HEK293 (cell line): ENCODE data around the gene ASCC3.

ENCODE experiments used
- CTCF ChIA-PET: fragments of 350-600 bp; formaldehyde crosslinking; extraction: SDS; loops from one replicate; lab custom pipeline; 2021; ENCODE audit warnings: antibody characterized with exemption; lab: Yijun Ruan, JAX
- POLR2A ChIA-PET: fragments of 300-600 bp; formaldehyde crosslinking; extraction: SDS; loops from one replicate; lab custom pipeline; 2020; ENCODE audit warnings: antibody characterized with exemption, inconsistent platforms; lab: Yijun Ruan, JAX
- H3K27ac ChIP-seq: fragments of 200-500 bp; sonication (Bioruptor generic); 2 replicates; pipeline ENCODE4 v1.5.1; 2014; ENCODE audit warnings: low read depth, low read length, control low read depth, inconsistent platforms; ENCODE audit errors: extremely low read depth
- H3K36me3 ChIP-seq, 2 experiments: fragments of 200-500 bp in 1 of 2; sonication (Bioruptor generic) in 1 of 2; 1 replicate in 1 of 2; 2 replicates in 1 of 2; pipeline ENCODE4 v1.5.1; 2014 to 2017; ENCODE audit warnings: inconsistent platforms in 2 of 2, low read length in 2 of 2; ENCODE audit not compliant: control insufficient read depth in 2 of 2, insufficient read depth in 1 of 2
- H3K4me1 ChIP-seq: fragments of 200-500 bp; sonication (Bioruptor generic); 2 replicates; pipeline ENCODE4 v1.5.1; 2014; ENCODE audit warnings: mild to moderate bottlenecking, low read length, inconsistent platforms; ENCODE audit not compliant: control insufficient read depth, insufficient read depth
- H3K4me3 ChIP-seq: 2 replicates; pipeline ENCODE4 v1.5.1; 2011; ENCODE audit warnings: low read depth, mild to moderate bottlenecking, control low read depth, low read length, moderate library complexity
- H3K9me3 ChIP-seq: fragments of 200-500 bp; sonication (Bioruptor generic); 2 replicates; pipeline ENCODE4 v1.5.1; 2014; ENCODE audit warnings: low read depth, low read length, inconsistent platforms; ENCODE audit not compliant: control insufficient read depth, insufficient read depth
- BCL11A ChIP-seq: fragments of 450-650 bp; formaldehyde crosslinking; IDR thresholded peaks from 2 replicates; pipeline ENCODE4 v1.5.1; 2016; ENCODE audit warnings: low read depth, missing biosample characterization, missing genetic modification characterization
- PRDM1 ChIP-seq: fragments of 450-650 bp; formaldehyde crosslinking; IDR thresholded peaks from 2 replicates; pipeline ENCODE4; 2016; ENCODE audit warnings: missing biosample characterization, missing genetic modification characterization
- SCRT2 ChIP-seq: fragments of 450-650 bp; formaldehyde crosslinking; IDR thresholded peaks from 2 replicates; pipeline ENCODE4 v1.5.1; 2016; ENCODE audit warnings: missing biosample characterization, missing genetic modification characterization
- SETDB1 ChIP-seq: IDR thresholded peaks from one replicate; pipeline ENCODE4 v1.6.1; 2017; ENCODE audit warnings: mild to moderate bottlenecking, low read length, moderate library complexity, mixed read lengths; ENCODE audit not compliant: insufficient read length
- ZBTB17 ChIP-seq: fragments of 450-650 bp; formaldehyde crosslinking; IDR thresholded peaks from 2 replicates; pipeline ENCODE4 v1.5.1; 2016; ENCODE audit warnings: missing biosample characterization, missing genetic modification characterization
- ZFHX2 ChIP-seq: fragments of 450-650 bp; formaldehyde crosslinking; conservative IDR thresholded peaks from 2 replicates; pipeline ENCODE4 v1.5.1; 2016; ENCODE audit warnings: missing biosample characterization, missing genetic modification characterization
- ZFP3 ChIP-seq: fragments of 450-650 bp; formaldehyde crosslinking; IDR thresholded peaks from 2 replicates; pipeline ENCODE4 v1.5.1; 2016; ENCODE audit warnings: low read depth, missing biosample characterization, missing genetic modification characterization
- ZNF16 ChIP-seq: fragments of 450-650 bp; formaldehyde crosslinking; IDR thresholded peaks from 2 replicates; pipeline ENCODE4 v1.5.1; 2016; ENCODE audit warnings: low read depth, missing biosample characterization, missing genetic modification characterization
- ZNF174 ChIP-seq: fragments of 450-650 bp; formaldehyde crosslinking; IDR thresholded peaks from 2 replicates; pipeline ENCODE4 v1.5.0; 2017; ENCODE audit warnings: missing biosample characterization, mild to moderate bottlenecking, missing genetic modification characterization
- ZNF221 ChIP-seq: fragments of 450-650 bp; formaldehyde crosslinking; IDR thresholded peaks from 2 replicates; pipeline ENCODE4 v1.5.1; 2017; ENCODE audit warnings: missing biosample characterization, missing genetic modification characterization, borderline replicate concordance
- ZNF501 ChIP-seq: fragments of 450-650 bp; formaldehyde crosslinking; IDR thresholded peaks from 2 replicates; pipeline ENCODE4 v1.5.1; 2016; ENCODE audit warnings: missing biosample characterization, missing genetic modification characterization
- ZNF530 ChIP-seq: fragments of 450-650 bp; formaldehyde crosslinking; IDR thresholded peaks from 2 replicates; pipeline ENCODE4 v1.5.1; 2016; ENCODE audit warnings: low read depth, missing biosample characterization, missing genetic modification characterization
- ZNF701 ChIP-seq: fragments of 450-650 bp; formaldehyde crosslinking; IDR thresholded peaks from 2 replicates; pipeline ENCODE4 v1.5.1; 2016; ENCODE audit warnings: missing biosample characterization, missing genetic modification characterization
- ZNF792 ChIP-seq: fragments of 450-650 bp; formaldehyde crosslinking; IDR thresholded peaks from 2 replicates; pipeline ENCODE4 v1.5.1; 2016; ENCODE audit warnings: missing biosample characterization, missing genetic modification characterization
- TF ChIP-seq, protein P1 (sequence below): fragments of 450-650 bp; formaldehyde crosslinking; IDR thresholded peaks from 2 replicates; pipeline ENCODE4 v1.5.1; 2016; ENCODE audit warnings: missing biosample characterization, missing genetic modification characterization
- TF ChIP-seq, protein P2 (sequence below): fragments of 450-650 bp; formaldehyde crosslinking; IDR thresholded peaks from 2 replicates; pipeline ENCODE4 v1.5.1; 2016; ENCODE audit warnings: missing biosample characterization, missing genetic modification characterization
- TF ChIP-seq, protein P3 (sequence below): fragments of 450-650 bp; formaldehyde crosslinking; IDR thresholded peaks from 2 replicates; pipeline ENCODE4 v1.5.1; 2016; ENCODE audit warnings: missing biosample characterization, missing genetic modification characterization, borderline replicate concordance
- TF ChIP-seq, protein P4 (sequence below): fragments of 450-650 bp; formaldehyde crosslinking; IDR thresholded peaks from 2 replicates; pipeline ENCODE4 v1.5.1; 2017; ENCODE audit warnings: missing biosample characterization, missing genetic modification characterization
- TF ChIP-seq, protein P5 (sequence below): fragments of 450-650 bp; formaldehyde crosslinking; IDR thresholded peaks from 2 replicates; pipeline ENCODE4 v1.5.1; 2016; ENCODE audit warnings: missing biosample characterization, missing genetic modification characterization

ASCC3 gene

DNA sequence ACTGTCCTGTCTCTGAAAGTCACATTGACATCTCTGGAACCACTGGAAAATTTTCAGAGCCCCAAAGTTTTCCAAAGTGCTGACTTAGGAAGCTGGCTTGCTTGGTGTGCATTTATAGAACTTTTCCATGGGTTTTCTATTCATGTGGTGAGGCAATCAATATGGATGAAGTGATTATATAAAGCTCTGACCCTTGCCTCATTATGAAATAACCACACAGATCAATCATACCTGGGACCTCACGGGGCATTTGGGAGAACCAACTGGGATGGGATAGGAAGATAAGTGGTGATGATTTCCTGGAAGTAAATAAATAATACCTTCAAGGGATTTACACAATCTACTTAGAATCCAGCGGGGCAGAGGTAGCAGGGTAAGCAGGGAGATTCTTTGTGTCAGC lies 393.5 kb downstream of the ASCC3 start:
- ChIA-PET CTCF (interaction anchor here (0.5 to 1.5 kb wide), 4 partner anchors 18 to 371 kb away, joined by 3 to 4 read pairs (median 3); no protein-coding TSS in a partner anchor), POLR2A (no interaction called here)
- Histone ChIP-seq H3K27ac (no peak overlapping the region), H3K4me3 (no peak overlapping the region), H3K4me1 (no peaks in the 10 kb centered on the region), H3K9me3 (no peaks in the 10 kb centered on the region), H3K36me3 (no peaks in the 10 kb centered on the region)
- TF ChIP-seq ZFP3 (no peak), ZFHX2 (no peak), ZNF501 (tag by site-specific recombination) (no peak)

DNA sequence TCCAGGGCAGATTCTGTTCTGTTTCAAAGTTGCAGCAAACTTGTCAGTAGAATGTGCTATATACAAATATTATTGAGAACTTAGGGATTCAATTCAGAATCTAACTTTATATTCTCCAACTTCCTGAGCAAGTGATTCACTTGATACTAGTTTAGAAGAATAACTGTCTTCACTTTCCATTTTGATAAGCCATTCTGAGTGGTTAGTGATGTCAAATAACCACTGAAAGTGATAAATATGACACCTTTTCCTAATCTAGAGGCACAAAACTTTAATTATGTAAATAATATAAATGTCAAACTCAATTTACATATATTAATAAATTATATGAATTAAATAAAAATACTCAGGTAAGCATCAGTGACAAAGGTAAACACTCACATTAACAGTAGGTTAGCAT lies 395.9 kb downstream of the ASCC3 start:
- H3K36me3 ChIP-seq, result no peaks in the 10 kb centered on the region
- no peak overlapping the region for H3K4me3 ChIP-seq
- H3K27ac ChIP-seq, result no peak overlapping the region
- POLR2A ChIA-PET, result no interaction called here
- no peak for TF ChIP-seq ZNF792 (tag by site-specific recombination)
- TF ChIP-seq ZNF174 (tag by site-specific recombination), result no peak
- no peak for TF ChIP-seq ZBTB17
- H3K4me1 ChIP-seq, result no peaks in the 10 kb centered on the region
- H3K9me3 ChIP-seq, result no peaks in the 10 kb centered on the region
- CTCF ChIA-PET, result interaction anchor here (1.0 to 1.4 kb wide), 2 partner anchors 9 to 369 kb away, joined by 3 to 4 read pairs; no protein-coding TSS in a partner anchor

DNA sequence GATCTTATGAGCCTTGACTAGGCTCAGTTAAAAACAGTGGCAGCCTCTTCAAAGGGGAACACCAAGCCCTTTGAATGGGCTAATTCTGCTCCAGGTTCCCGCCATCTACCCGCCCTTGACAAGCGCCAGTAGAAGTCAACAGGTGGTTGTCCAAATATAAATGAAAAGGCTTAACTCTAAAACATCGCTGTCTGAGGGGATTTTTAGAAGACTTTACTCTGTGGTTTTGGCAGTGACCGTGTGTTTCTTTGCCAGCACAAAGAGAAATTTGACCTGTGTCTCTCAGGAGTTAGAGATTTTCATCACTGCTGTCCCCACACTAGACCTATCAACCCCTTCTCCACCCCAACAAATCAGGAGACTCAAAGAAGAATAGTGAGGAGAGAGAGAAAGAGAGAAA lies 396.7 kb downstream of the ASCC3 start:
- Histone ChIP-seq H3K36me3 (no peaks in the 10 kb centered on the region), H3K4me3 (no peak overlapping the region), H3K9me3 (no peaks in the 10 kb centered on the region), H3K4me1 (no peaks in the 10 kb centered on the region), H3K27ac (no peak overlapping the region)
- ChIA-PET POLR2A (no interaction called here), CTCF (interaction anchor here (1.0 kb wide), 1 partner anchor 368 kb away, joined by 3 read pairs; no protein-coding TSS in a partner anchor)
- TF ChIP-seq, protein P1, sequence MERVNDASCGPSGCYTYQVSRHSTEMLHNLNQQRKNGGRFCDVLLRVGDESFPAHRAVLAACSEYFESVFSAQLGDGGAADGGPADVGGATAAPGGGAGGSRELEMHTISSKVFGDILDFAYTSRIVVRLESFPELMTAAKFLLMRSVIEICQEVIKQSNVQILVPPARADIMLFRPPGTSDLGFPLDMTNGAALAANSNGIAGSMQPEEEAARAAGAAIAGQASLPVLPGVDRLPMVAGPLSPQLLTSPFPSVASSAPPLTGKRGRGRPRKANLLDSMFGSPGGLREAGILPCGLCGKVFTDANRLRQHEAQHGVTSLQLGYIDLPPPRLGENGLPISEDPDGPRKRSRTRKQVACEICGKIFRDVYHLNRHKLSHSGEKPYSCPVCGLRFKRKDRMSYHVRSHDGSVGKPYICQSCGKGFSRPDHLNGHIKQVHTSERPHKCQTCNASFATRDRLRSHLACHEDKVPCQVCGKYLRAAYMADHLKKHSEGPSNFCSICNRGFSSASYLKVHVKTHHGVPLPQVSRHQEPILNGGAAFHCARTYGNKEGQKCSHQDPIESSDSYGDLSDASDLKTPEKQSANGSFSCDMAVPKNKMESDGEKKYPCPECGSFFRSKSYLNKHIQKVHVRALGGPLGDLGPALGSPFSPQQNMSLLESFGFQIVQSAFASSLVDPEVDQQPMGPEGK (tag by site-specific recombination), result no peak
- peak; percentile 66 for TF ChIP-seq SCRT2 (tag by site-specific recombination)
- no peak for TF ChIP-seq ZNF221 (tag by site-specific recombination)
- TF ChIP-seq, protein P2, sequence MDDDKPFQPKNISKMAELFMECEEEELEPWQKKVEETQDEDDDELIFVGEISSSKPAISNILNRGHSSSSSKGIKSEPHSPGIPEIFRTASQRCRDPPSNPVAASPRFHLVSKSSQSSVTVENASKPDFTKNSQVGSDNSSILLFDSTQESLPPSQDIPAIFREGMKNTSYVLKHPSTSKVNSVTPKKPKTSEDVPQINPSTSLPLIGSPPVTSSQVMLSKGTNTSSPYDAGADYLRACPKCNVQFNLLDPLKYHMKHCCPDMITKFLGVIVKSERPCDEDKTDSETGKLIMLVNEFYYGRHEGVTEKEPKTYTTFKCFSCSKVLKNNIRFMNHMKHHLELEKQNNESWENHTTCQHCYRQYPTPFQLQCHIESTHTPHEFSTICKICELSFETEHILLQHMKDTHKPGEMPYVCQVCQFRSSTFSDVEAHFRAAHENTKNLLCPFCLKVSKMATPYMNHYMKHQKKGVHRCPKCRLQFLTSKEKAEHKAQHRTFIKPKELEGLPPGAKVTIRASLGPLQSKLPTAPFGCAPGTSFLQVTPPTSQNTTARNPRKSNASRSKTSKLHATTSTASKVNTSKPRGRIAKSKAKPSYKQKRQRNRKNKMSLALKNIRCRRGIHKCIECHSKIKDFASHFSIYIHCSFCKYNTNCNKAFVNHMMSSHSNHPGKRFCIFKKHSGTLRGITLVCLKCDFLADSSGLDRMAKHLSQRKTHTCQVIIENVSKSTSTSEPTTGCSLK (tag by site-specific recombination), result no peak

DNA sequence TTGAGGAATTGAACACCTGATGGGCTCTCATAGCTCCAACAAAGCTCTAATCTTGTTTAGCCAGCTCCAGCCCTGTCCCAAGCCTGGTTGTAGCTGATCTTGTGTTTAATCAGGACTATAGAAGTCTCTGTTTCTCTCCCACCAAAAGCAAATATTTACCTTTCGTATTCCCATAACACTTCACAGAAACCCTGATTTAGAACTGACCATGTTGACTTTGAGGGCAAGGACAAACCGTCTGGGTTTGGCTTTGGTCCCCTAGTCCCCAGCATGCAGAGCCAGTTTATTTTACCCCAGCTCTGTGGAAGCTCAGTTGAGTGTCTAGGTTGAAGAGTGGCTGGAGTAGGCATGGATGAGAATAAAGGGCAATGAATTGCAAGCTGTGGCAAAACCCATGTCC lies 398.4 kb downstream of the ASCC3 start:
- Histone ChIP-seq H3K9me3 (no peaks in the 10 kb centered on the region), H3K27ac (no peak overlapping the region), H3K36me3 (no peaks in the 10 kb centered on the region), H3K4me3 (no peak overlapping the region), H3K4me1 (no peaks in the 10 kb centered on the region)
- CTCF ChIA-PET, result interaction anchor here (0.6 to 2.4 kb wide), 6 partner anchors 22 to 745 kb away, joined by 3 to 6 read pairs (median 4); no protein-coding TSS in a partner anchor
- POLR2A ChIA-PET, result no interaction called here
- TF ChIP-seq, protein P3, sequence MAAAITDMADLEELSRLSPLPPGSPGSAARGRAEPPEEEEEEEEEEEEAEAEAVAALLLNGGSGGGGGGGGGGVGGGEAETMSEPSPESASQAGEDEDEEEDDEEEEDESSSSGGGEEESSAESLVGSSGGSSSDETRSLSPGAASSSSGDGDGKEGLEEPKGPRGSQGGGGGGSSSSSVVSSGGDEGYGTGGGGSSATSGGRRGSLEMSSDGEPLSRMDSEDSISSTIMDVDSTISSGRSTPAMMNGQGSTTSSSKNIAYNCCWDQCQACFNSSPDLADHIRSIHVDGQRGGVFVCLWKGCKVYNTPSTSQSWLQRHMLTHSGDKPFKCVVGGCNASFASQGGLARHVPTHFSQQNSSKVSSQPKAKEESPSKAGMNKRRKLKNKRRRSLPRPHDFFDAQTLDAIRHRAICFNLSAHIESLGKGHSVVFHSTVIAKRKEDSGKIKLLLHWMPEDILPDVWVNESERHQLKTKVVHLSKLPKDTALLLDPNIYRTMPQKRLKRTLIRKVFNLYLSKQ (tag by site-specific recombination), result no peak
- TF ChIP-seq, protein P4, sequence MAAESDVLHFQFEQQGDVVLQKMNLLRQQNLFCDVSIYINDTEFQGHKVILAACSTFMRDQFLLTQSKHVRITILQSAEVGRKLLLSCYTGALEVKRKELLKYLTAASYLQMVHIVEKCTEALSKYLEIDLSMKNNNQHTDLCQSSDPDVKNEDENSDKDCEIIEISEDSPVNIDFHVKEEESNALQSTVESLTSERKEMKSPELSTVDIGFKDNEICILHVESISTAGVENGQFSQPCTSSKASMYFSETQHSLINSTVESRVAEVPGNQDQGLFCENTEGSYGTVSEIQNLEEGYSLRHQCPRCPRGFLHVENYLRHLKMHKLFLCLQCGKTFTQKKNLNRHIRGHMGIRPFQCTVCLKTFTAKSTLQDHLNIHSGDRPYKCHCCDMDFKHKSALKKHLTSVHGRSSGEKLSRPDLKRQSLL (tag by site-specific recombination), result no peak
- TF ChIP-seq, protein P5, sequence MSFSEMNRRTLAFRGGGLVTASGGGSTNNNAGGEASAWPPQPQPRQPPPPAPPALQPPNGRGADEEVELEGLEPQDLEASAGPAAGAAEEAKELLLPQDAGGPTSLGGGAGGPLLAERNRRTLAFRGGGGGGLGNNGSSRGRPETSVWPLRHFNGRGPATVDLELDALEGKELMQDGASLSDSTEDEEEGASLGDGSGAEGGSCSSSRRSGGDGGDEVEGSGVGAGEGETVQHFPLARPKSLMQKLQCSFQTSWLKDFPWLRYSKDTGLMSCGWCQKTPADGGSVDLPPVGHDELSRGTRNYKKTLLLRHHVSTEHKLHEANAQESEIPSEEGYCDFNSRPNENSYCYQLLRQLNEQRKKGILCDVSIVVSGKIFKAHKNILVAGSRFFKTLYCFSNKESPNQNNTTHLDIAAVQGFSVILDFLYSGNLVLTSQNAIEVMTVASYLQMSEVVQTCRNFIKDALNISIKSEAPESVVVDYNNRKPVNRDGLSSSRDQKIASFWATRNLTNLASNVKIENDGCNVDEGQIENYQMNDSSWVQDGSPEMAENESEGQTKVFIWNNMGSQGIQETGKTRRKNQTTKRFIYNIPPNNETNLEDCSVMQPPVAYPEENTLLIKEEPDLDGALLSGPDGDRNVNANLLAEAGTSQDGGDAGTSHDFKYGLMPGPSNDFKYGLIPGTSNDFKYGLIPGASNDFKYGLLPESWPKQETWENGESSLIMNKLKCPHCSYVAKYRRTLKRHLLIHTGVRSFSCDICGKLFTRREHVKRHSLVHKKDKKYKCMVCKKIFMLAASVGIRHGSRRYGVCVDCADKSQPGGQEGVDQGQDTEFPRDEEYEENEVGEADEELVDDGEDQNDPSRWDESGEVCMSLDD (tag by site-specific recombination), result no peak
- TF ChIP-seq ZNF530 (tag by site-specific recombination) (no peak), SETDB1 (no peak), PRDM1 (tag by site-specific recombination) (no peak), ZNF16 (tag by site-specific recombination) (no peak), ZNF701 (tag by site-specific recombination) (no peak), BCL11A (tag by site-specific recombination) (no peak)
